Natural killer cell (primary cell): ENCODE measurements around the gene SNRPN. TPM values are rescaled to one million over a fixed set of nuclear protein-coding genes. Genes with fewer than 3 reads are reported as not detected.

Source experiments
- ATAC-seq, 3 donors: fragments of 150-1000 bp in 2 of 3; fragments of 200-7000 bp in 1 of 3; cut with Tn5 transposase; 1 replicate in 1 of 3; 2 replicates in 2 of 3; pipeline ENCODE4 v1.10.0; 2021; ENCODE audit warnings: mild to moderate bottlenecking in 2 of 3, moderate library complexity in 2 of 3
- DNase-seq, 2 donors: peaks; one replicate each; pipeline versions ENCODE4 v3.0.0 to v3.0.0-alpha.2; 2013 to 2021; ENCODE audit warnings: mixed read lengths in 1 of 2
- H3K27ac ChIP-seq: one replicate; pipeline ENCODE4 v1.5.1; 2013; ENCODE audit warnings: mild to moderate bottlenecking, low read length
- H3K27me3 ChIP-seq: one replicate; pipeline ENCODE4 v1.6.1; 2013; ENCODE audit warnings: low read length; ENCODE audit not compliant: control insufficient read depth, insufficient read depth
- H3K36me3 ChIP-seq: one replicate; pipeline ENCODE4 v1.6.1; 2013; ENCODE audit warnings: low read length; ENCODE audit not compliant: control insufficient read depth, insufficient read depth
- H3K4me1 ChIP-seq: one replicate; pipeline ENCODE4 v1.6.1; 2013; ENCODE audit warnings: low read length; ENCODE audit not compliant: control insufficient read depth, insufficient read depth
- H3K4me3 ChIP-seq: one replicate; pipeline ENCODE4 v1.5.1; 2013; ENCODE audit warnings: low read length
- H3K9me3 ChIP-seq: one replicate; pipeline ENCODE4 v1.6.1; 2013; ENCODE audit warnings: low read length; ENCODE audit not compliant: control insufficient read depth, insufficient read depth
- H3K27ac Mint-ChIP-seq, 2 donors: one replicate each; pipeline ENCODE4 v1.8.0; 2022; ENCODE audit warnings: mild to moderate bottlenecking in 2 of 2, mixed read lengths in 2 of 2, moderate library complexity in 1 of 2
- H3K27me3 Mint-ChIP-seq, 2 donors: one replicate each; pipeline ENCODE4 v1.8.0; 2022; ENCODE audit warnings: low read depth in 2 of 2, mixed read lengths in 2 of 2
- H3K36me3 Mint-ChIP-seq: one replicate; pipeline ENCODE4 v1.8.0; 2022; ENCODE audit warnings: mixed read lengths
- H3K4me1 Mint-ChIP-seq, 2 donors: one replicate each; pipeline ENCODE4 v1.8.0; 2022; ENCODE audit warnings: mixed read lengths in 2 of 2
- H3K4me3 Mint-ChIP-seq: one replicate; pipeline ENCODE4 v1.8.0; 2022; ENCODE audit warnings: mild to moderate bottlenecking, moderate library complexity, mixed read lengths
- H3K9me3 Mint-ChIP-seq, 2 donors: one replicate each; pipeline ENCODE4 v1.8.0; 2022; ENCODE audit warnings: mixed read lengths in 2 of 2
- WGBS: methylation state at CpG from one replicate; pipeline ENCODE4 v1.1.7; 2013; ENCODE audit warnings: missing lambda C conversion rate; ENCODE audit not compliant: insufficient coverage; 5-methylcytosine and 5-hydroxymethylcytosine counted together
- intact Hi-C: fragments of 100-400 bp; cut with micrococcal nuclease; formaldehyde crosslinking; loops from one replicate; pipeline ENCODE4 v1.14.2; 2022
- total RNA-seq, 4 donors: library from RNA; stranded (reverse); fragments of 120-200 nt in 1 of 4; gene quantifications; one replicate each; pipeline versions ENCODE4 v1.2.3 to v1.2.4, GENCODE V29; 2013 to 2022
- TF ChIP-seq, protein P1 (sequence below): fragments of 200-600 bp; IDR thresholded peaks from one replicate; pipeline ENCODE4 v1.8.0; 2022; ENCODE audit warnings: antibody characterized with exemption

SNRPN gene
- total RNA-seq, 3 donors from 2014 or later (not counting 1 experiment from before 2014, with no cell fraction given): 64.1 to 68.8 (median 65.0) TPM

- no peak for DNase-seq
- Histone ChIP-seq H3K27ac (no peak overlapping the region), H3K27me3 (no peaks in the 10 kb centered on the region), H3K4me3 (no peak overlapping the region), H3K9me3 (no peaks in the 10 kb centered on the region), H3K36me3 (no peaks in the 10 kb centered on the region), H3K4me1 (no peaks in the 10 kb centered on the region)
- no peaks in the 10 kb centered on the region for H3K36me3 Mint-ChIP-seq
- intact Hi-C loops: no loop called here
- H3K27me3 Mint-ChIP-seq: no peaks in the 10 kb centered on the region
- ATAC-seq: no peak
- no peak overlapping the region for H3K27ac Mint-ChIP-seq
- 80% methylated on average over 1 of the region's 1 CpG for WGBS
- TF ChIP-seq, protein P1, sequence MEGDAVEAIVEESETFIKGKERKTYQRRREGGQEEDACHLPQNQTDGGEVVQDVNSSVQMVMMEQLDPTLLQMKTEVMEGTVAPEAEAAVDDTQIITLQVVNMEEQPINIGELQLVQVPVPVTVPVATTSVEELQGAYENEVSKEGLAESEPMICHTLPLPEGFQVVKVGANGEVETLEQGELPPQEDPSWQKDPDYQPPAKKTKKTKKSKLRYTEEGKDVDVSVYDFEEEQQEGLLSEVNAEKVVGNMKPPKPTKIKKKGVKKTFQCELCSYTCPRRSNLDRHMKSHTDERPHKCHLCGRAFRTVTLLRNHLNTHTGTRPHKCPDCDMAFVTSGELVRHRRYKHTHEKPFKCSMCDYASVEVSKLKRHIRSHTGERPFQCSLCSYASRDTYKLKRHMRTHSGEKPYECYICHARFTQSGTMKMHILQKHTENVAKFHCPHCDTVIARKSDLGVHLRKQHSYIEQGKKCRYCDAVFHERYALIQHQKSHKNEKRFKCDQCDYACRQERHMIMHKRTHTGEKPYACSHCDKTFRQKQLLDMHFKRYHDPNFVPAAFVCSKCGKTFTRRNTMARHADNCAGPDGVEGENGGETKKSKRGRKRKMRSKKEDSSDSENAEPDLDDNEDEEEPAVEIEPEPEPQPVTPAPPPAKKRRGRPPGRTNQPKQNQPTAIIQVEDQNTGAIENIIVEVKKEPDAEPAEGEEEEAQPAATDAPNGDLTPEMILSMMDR: no peak
- no peaks in the 10 kb centered on the region for H3K4me1 Mint-ChIP-seq
- peaks cover 2 to 5% of the 10 kb centered on the region in 2 donors for H3K9me3 Mint-ChIP-seq
- H3K4me3 Mint-ChIP-seq: no peak overlapping the region
Observed at GRCh38 chr15:24944954-24945353, 9.8 kb upstream of the SNRPN start.

- H3K9me3 Mint-ChIP-seq: peaks cover 0 to 3% of the 10 kb centered on the region in 2 donors
- H3K27ac Mint-ChIP-seq: no peak overlapping the region
- no peak for ATAC-seq
- H3K27me3 Mint-ChIP-seq: no peaks in the 10 kb centered on the region
- no peak overlapping the region for H3K4me3 Mint-ChIP-seq
- Histone ChIP-seq H3K27me3 (no peaks in the 10 kb centered on the region), H3K4me3 (no peak overlapping the region), H3K36me3 (no peaks in the 10 kb centered on the region), H3K9me3 (no peaks in the 10 kb centered on the region), H3K27ac (no peak overlapping the region), H3K4me1 (no peaks in the 10 kb centered on the region)
- TF ChIP-seq, protein P1: no peak
- intact Hi-C loops: no loop called here
- no peaks in the 10 kb centered on the region for H3K36me3 Mint-ChIP-seq
- 86% methylated on average over 1 of the region's 1 CpG for WGBS
- no peak for DNase-seq
- H3K4me1 Mint-ChIP-seq: no peaks in the 10 kb centered on the region
Observed at GRCh38 chr15:24945711-24946110, 9.1 kb upstream of the SNRPN start.

DNA sequence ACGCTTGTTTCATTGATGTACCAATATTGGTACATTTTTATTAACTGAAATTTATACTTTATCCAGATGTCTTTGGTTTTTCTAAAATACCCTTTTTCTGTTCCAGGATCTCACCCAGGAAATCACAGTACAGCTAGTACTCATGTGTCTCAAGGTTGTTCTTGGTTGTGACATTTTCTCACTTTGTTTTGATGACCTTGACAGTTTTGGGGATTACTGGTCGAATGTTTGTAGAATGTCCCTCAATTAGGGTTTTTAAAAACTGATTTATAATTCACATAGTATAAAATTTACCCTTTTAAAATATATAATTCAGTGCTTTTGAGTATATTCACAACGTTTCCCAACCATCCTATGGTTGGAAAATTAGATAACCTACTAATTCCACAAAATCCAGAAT is 6.3 kb upstream of the SNRPN start:
- Histone ChIP-seq H3K27ac (no peak overlapping the region), H3K27me3 (no peaks in the 10 kb centered on the region), H3K9me3 (no peaks in the 10 kb centered on the region), H3K4me1 (no peaks in the 10 kb centered on the region), H3K4me3 (no peak overlapping the region), H3K36me3 (no peaks in the 10 kb centered on the region)
- Mint-ChIP-seq H3K4me1 (no peaks in the 10 kb centered on the region), H3K27ac (no peak overlapping the region), H3K27me3 (peaks cover 0 to 4% of the 10 kb centered on the region in 2 donors), H3K4me3 (no peak overlapping the region), H3K9me3 (no peaks in the 10 kb centered on the region), H3K36me3 (no peaks in the 10 kb centered on the region)
- ATAC-seq (no peak), DNase-seq (no peak)
- WGBS: 75% methylated on average over 2 of the region's 3 CpGs
- TF ChIP-seq, protein P1: no peak
- intact Hi-C loops: no loop called here

GRCh38 chr15:24955531-24955921 is 739 bp downstream of the SNRPN start:
- DNase-seq (peak in 1 of 2 donors; percentile 25), ATAC-seq (peak; percentile 9 to 30 (median 9))
- H3K27me3 Mint-ChIP-seq: peaks cover 0 to 4% of the 10 kb centered on the region in 2 donors
- peak overlapping the region; percentile 78 for H3K4me3 ChIP-seq
- TF ChIP-seq, protein P1: no peak
- H3K27ac ChIP-seq: peak overlapping the region; percentile 86
- peaks cover 23 to 31% of the 10 kb centered on the region in 2 donors for H3K4me1 Mint-ChIP-seq
- intact Hi-C loops: loop anchor here (10.0 kb wide), 1 partner anchor 479 kb away; the partner anchor contains the start of gene UBE3A
- H3K9me3 ChIP-seq: peaks cover 4% of the 10 kb centered on the region
- H3K9me3 Mint-ChIP-seq: peaks cover 0 to 3% of the 10 kb centered on the region in 2 donors
- no peaks in the 10 kb centered on the region for H3K27me3 ChIP-seq
- H3K36me3 ChIP-seq: no peaks in the 10 kb centered on the region
- no peaks in the 10 kb centered on the region for H3K36me3 Mint-ChIP-seq
- peak overlapping the region; percentile 94 to 98 for H3K27ac Mint-ChIP-seq
- H3K4me1 ChIP-seq: peaks cover 5% of the 10 kb centered on the region
- 39% methylated on average over 31 of the region's 31 CpGs for WGBS
- H3K4me3 Mint-ChIP-seq: peak overlapping the region; percentile 93
